Ectodermal cell (in vitro differentiated cells): ENCODE measurements around the gene NRL.

ENCODE experiments used
- H3K27ac ChIP-seq: 2 replicates; pipeline ENCODE4 v1.7.0; 2013; ENCODE audit warnings: mild to moderate bottlenecking, low read depth, low read length; ENCODE audit not compliant: insufficient read depth, poor library complexity, severe bottlenecking
- H3K27me3 ChIP-seq: 2 replicates; pipeline ENCODE4 v1.7.0; 2013; ENCODE audit warnings: mild to moderate bottlenecking, low read length; ENCODE audit not compliant: insufficient read depth, control insufficient read depth, poor library complexity, severe bottlenecking
- H3K36me3 ChIP-seq: one replicate; pipeline ENCODE4 v1.7.0; 2013; ENCODE audit warnings: low read length; ENCODE audit not compliant: control insufficient read depth, insufficient read depth
- H3K4me1 ChIP-seq: one replicate; pipeline ENCODE4 v1.7.0; 2013; ENCODE audit warnings: low read length; ENCODE audit not compliant: control insufficient read depth, insufficient read depth
- H3K4me3 ChIP-seq: 2 replicates; pipeline ENCODE4 v1.7.0; 2013; ENCODE audit warnings: low read depth, low read length, control low read depth; ENCODE audit not compliant: insufficient read depth
- H3K9me3 ChIP-seq: 2 replicates; pipeline ENCODE4 v1.7.0; 2013; ENCODE audit warnings: mild to moderate bottlenecking, low read length, moderate library complexity; ENCODE audit not compliant: control insufficient read depth
- WGBS, 2 experiments: methylation state at CpG; one replicate each; pipeline ENCODE4 v1.1.7; 2013; ENCODE audit warnings: missing lambda C conversion rate in 2 of 2; 5-methylcytosine and 5-hydroxymethylcytosine counted together

Gene NRL

DNA sequence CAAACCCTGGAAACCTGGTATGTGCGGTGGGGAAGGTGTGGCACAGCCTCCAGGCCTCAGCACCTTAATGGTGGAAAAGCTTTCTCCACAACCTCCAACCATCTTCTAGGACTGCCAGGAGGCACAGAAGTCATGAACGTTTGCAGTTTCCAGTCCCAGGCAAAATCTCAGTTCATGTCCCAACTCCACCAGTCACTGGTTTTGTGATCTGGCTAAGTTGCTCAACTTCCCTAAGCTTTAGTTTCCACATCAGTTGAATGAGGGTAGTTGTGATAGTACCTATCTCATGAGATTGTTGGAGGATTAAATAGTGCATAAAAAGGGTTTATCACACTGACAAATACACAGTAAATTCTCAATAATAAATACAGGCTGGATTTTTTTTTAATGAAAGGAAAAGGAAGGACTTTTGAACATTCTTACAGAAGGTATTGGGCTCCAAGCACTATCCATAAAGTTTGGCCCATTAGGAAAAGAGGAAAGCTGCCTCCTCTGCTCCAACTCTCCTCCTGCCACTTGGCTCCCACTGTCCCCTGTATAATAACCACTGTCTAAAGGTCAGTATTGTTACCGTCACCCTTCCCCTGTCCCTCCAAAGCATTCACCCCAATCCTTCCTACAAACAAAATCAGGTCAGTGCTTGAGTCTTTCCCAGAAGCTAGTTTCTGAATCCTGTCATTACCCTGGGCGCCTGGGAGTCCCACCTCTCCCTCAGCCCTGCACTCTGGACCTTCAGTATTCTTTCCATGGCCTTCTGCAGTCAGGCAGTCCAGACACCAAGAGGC lies 14.4 kb downstream of the NRL start:
- Histone ChIP-seq H3K27me3 (no peaks in the 10 kb centered on the region), H3K36me3 (no peaks in the 10 kb centered on the region), H3K9me3 (no peaks in the 10 kb centered on the region), H3K27ac (no peak overlapping the region), H3K4me3 (no peak overlapping the region), H3K4me1 (peaks cover 1% of the 10 kb centered on the region)
- WGBS, 2 experiments: 87 to 94% methylated on average over 4 of the region's 4 CpGs

DNA sequence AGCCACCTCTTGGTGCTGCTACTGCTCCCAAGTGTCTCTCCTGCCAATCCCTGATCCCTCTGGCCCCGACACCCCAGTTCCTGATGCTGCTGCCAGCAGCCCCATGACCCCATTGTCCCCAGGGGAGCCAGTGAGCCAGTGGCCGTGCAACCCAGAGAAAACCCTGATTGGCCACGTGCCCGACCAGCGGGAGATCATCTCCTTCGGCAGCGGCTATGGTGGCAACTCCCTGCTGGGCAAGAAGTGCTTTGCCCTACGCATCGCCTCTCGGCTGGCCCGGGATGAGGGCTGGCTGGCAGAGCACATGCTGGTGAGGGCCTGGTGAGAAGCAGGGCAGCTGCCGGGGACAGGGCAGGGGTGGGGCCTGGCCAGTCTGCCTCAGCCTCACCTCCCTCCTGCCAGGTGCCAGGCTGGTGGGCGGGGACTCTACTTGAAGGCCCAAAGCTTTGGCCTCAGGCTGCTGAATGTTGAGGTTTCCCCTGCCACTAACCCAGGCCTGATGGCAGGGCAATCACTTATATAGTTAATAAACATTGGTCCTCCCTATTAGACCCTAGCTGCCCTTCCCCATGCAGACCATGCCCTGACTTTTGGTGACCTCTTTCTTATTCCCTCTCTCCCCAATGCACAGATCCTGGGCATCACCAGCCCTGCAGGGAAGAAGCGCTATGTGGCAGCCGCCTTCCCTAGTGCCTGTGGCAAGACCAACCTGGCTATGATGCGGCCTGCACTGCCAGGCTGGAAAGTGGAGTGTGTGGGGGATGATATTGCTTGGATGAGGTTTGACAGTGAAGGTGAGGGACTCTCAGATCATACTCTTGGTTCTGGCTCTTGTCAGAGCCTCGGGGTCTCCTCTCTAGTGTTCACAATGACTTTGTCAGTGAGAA lies 15.6 kb downstream of the NRL start:
- Histone ChIP-seq H3K27me3 (peaks cover 3% of the 10 kb centered on the region), H3K9me3 (no peaks in the 10 kb centered on the region), H3K4me3 (no peak overlapping the region), H3K36me3 (no peaks in the 10 kb centered on the region), H3K4me1 (peaks cover 8% of the 10 kb centered on the region), H3K27ac (no peak overlapping the region)
- WGBS, 2 experiments: 90 to 92% methylated on average over 17 of the region's 17 CpGs

- H3K4me1 ChIP-seq: peaks cover 8% of the 10 kb centered on the region
- no peak overlapping the region for H3K27ac ChIP-seq
- H3K36me3 ChIP-seq: no peaks in the 10 kb centered on the region
- peaks cover 3% of the 10 kb centered on the region for H3K27me3 ChIP-seq
- H3K9me3 ChIP-seq: no peaks in the 10 kb centered on the region
- no peak overlapping the region for H3K4me3 ChIP-seq
- WGBS, 2 experiments: 95% methylated on average over 16 of the region's 16 CpGs
Observed at GRCh38 chr14:24098229-24098926, 16.4 kb downstream of the NRL start.

DNA sequence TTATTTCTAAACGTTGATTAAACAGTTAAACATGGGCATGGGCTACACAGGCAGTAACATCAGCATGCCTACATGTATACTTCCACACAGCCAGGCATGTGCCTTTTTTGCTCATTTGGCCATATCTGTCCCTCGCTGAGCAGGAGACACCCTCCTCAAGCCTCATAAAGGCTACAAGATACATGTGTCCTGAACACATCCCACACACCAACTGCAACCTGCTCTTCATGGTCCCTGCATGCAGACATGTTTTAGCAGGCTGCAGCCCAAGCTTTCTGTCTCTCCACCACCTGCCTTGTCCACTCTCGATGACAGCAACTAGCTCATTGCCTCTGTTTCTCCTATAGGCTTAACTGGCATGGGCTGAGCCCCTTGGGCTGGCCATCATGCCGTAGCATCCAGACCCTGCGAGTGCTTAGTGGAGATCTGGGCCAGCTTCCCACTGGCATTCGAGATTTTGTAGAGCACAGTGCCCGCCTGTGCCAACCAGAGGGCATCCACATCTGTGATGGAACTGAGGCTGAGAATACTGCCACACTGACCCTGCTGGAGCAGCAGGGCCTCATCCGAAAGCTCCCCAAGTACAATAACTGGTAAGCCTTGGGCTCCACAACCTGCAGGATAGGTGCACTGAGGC lies 18.1 kb downstream of the NRL start:
- H3K4me1 ChIP-seq: peaks cover 8% of the 10 kb centered on the region
- H3K27ac ChIP-seq: no peak overlapping the region
- no peak overlapping the region for H3K4me3 ChIP-seq
- H3K27me3 ChIP-seq: peaks cover 3% of the 10 kb centered on the region
- no peaks in the 10 kb centered on the region for H3K9me3 ChIP-seq
- no peaks in the 10 kb centered on the region for H3K36me3 ChIP-seq
- WGBS, 2 experiments: 94 to 97% methylated on average over 8 of the region's 8 CpGs

DNA sequence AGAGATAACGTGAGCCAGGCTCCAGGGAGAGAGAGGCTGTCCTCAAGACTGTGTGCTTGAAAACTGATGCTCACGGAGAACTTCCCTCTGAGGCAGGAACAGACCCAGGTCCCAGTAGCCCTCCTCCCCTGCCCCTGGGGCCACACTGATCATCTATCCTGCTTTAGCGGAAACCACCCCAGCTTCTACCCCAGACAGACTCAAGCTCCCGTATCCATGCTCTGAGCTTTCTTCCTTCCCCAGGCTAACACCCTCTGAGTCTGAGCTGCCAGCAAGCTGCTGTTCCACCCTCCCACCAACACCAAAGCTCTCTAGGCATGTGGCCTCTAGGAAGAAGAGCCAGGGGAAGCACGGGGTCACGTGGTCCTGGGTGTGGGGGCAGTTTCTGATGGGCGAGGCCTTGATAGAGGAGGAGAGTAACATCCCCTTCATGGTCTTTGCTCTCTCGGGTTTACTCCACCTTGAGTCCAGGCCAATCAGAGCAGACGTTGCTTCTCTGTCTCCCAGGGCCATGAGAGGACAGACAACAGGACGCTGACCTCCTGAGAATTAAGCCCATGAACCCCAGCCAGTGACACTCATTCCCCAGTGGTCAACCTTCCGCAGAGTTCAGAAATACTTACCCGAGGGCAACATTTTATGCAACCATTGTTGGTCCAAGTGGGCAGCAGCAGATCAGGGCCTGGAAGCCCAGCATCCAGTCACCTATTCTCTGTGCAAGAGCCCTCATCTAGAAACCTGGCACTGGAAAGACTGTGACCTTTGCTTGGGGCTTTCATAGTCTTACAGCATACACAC lies 19.3 kb downstream of the NRL start:
- no peaks in the 10 kb centered on the region for H3K36me3 ChIP-seq
- peaks cover 8% of the 10 kb centered on the region for H3K4me1 ChIP-seq
- H3K9me3 ChIP-seq: no peaks in the 10 kb centered on the region
- no peak overlapping the region for H3K27ac ChIP-seq
- H3K27me3 ChIP-seq: peaks cover 3% of the 10 kb centered on the region
- WGBS, 2 experiments: 53 to 55% methylated on average over 12 of the region's 12 CpGs
- H3K4me3 ChIP-seq: peak overlapping the region; percentile 72

GRCh38 chr14:24094841-24095270 lies 19.9 kb downstream of the NRL start:
- Histone ChIP-seq H3K27me3 (peaks cover 3% of the 10 kb centered on the region), H3K27ac (no peak overlapping the region)
- WGBS, 2 experiments: 11 to 12% methylated on average over 14 of the region's 14 CpGs

GRCh38 chr14:24093901-24094840 lies 20.6 kb downstream of the NRL start, which contains the start of gene PCK2:
Gene PCK2 (plus strand): TSS chr14:24094311. CDS start chr14:24094406, 95 bp downstream.
- peaks cover 8% of the 10 kb centered on the region for H3K4me1 ChIP-seq
- H3K27me3 ChIP-seq: peaks cover 3% of the 10 kb centered on the region
- H3K4me3 ChIP-seq: peak within 1 kb of the TSS; percentile 72
- 1% methylated on average over 68 of the region's 68 CpGs for WGBS, 2 experiments
- H3K9me3 ChIP-seq: no peaks in the 10 kb centered on the region
- H3K36me3 ChIP-seq: no peaks in the 10 kb centered on the region
- peak within 1 kb of the TSS; percentile 60 for H3K27ac ChIP-seq

More at GRCh38 chr14:24094841-24095270, 19.9 kb downstream of the NRL start:
- Histone ChIP-seq H3K36me3 (no peaks in the 10 kb centered on the region), H3K9me3 (no peaks in the 10 kb centered on the region), H3K4me3 (peak overlapping the region; percentile 72), H3K4me1 (peaks cover 8% of the 10 kb centered on the region)

DNA sequence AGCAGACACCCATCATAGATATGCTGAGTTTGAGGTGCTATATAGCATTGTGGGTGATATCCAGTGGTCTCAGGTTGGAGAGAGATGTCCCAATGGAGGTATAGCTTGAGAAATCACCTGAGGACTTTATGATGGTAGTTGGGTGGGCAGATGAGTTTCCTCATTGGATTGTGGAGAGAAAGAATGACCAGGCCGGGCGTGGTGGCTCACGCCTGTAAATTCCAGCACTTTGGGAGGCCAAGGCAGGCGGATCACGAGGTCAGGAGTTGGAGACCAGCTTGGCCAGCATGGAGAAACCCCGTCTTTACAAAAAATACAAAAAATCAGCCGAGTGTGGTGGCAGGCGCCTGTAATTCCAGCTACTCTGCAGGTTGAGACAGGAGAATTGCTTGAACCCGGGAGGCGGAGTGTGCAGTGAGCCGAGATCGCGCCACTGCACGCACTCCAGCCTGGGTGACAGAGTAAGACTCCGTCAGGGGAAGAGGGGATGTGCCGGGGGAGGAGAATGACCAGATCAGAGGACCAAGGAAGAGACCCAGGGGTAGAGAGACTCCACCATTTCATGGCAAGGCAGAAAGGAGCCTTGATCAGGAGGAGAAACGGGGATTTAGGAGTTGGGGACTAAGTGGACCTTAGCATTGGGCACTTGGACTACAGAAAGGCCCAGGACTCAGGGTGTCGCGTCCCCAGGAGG lies 21.4 kb downstream of the NRL start:
- H3K27ac ChIP-seq: peak overlapping the region; percentile 60
- H3K27me3 ChIP-seq: peaks cover 3% of the 10 kb centered on the region
- H3K9me3 ChIP-seq: no peaks in the 10 kb centered on the region
- peak overlapping the region; percentile 72 for H3K4me3 ChIP-seq
- 81 to 83% methylated on average over 19 of the region's 19 CpGs for WGBS, 2 experiments
- H3K36me3 ChIP-seq: no peaks in the 10 kb centered on the region
- peaks cover 8% of the 10 kb centered on the region for H3K4me1 ChIP-seq
